Uterus (tissue), 4 donors: Measurements from ENCODE around the gene RHOT1. TPM values are rescaled to one million over a fixed set of nuclear protein-coding genes. Genes with fewer than 3 reads are reported as not detected.

Source experiments
- DNase-seq, 2 donors: peaks; one replicate each; pipeline ENCODE4 v3.0.0-alpha.2; 2019 to 2020
- H3K27ac ChIP-seq, 2 donors: fragments of 200-600 bp; sonication (generic); 1 replicate in 1 of 2; 2 replicates in 1 of 2; pipeline ENCODE4 v1.5.1; 2016 to 2018
- H3K27me3 ChIP-seq, 2 donors: fragments of 200-600 bp; sonication (generic); one replicate each; pipeline ENCODE4 v1.5.1; 2018 to 2019; ENCODE audit warnings: control low read depth in 1 of 2
- H3K36me3 ChIP-seq, 2 donors: fragments of 200-600 bp; sonication (generic); one replicate each; pipeline ENCODE4 v1.5.1; 2019; ENCODE audit warnings: control low read depth in 1 of 2
- H3K4me1 ChIP-seq, 2 donors: fragments of 200-600 bp; sonication (generic); one replicate each; pipeline ENCODE4 v1.5.1; 2018 to 2019; ENCODE audit warnings: control low read depth in 1 of 2
- H3K4me3 ChIP-seq, 2 donors: fragments of 200-600 bp; sonication (generic); 1 replicate in 1 of 2; 2 replicates in 1 of 2; pipeline ENCODE4 v1.5.1; 2018 to 2019; ENCODE audit warnings: mild to moderate bottlenecking in 1 of 2
- H3K9me3 ChIP-seq, 2 donors: fragments of 200-600 bp; sonication (generic); one replicate each; pipeline ENCODE4 v1.5.1; 2019; ENCODE audit warnings: control low read depth in 1 of 2
- CTCF ChIP-seq, 4 experiments: fragments of 200-600 bp in 2 of 4; fragments of 450-650 bp in 2 of 4; sonication (generic) in 2 of 4; IDR thresholded peaks; one replicate each; pipeline ENCODE4 v1.5.1; 2016 to 2019; ENCODE audit warnings: antibody characterized with exemption in 4 of 4, mild to moderate bottlenecking in 2 of 4, moderate library complexity in 1 of 4
- POLR2A ChIP-seq, 2 donors: fragments of 450-650 bp; IDR thresholded peaks; one replicate each; pipeline ENCODE4 v1.6.1; 2016; ENCODE audit warnings: antibody characterized with exemption in 2 of 2, mild to moderate bottlenecking in 1 of 2, moderate library complexity in 1 of 2
- intact Hi-C: fragments of 100-400 bp; cut with DNase I; formaldehyde crosslinking; loops from one replicate; pipeline ENCODE4 v1.15.1; 2023; ENCODE audit warnings: low total_unique reads
- total RNA-seq, 4 donors: library from RNA; depleted of rRNA in 3 of 4; stranded (reverse); fragments of >200 nt in 3 of 4; gene quantifications; one replicate each; pipeline versions ENCODE4 v1.1.0 to v1.2.4, GENCODE V29; 2014 to 2023
- donor health status: DM: yes; HTN: yes; CAD: no.

The RHOT1 gene
- total RNA-seq, 4 donors from 2014 or later, result 15.6 to 86.2 (median 53.8) TPM

GRCh38 chr17:32256012-32256700 lies 113.9 kb downstream of the RHOT1 start:
- no peaks in the 10 kb centered on the region for H3K27me3 ChIP-seq
- no peak for DNase-seq
- TF ChIP-seq POLR2A (IDR thresholded peaks at IDR 0.05) (no peak), CTCF (IDR thresholded peaks at IDR 0.05) (no peak)
- no peaks in the 10 kb centered on the region for H3K36me3 ChIP-seq
- no peaks in the 10 kb centered on the region for H3K9me3 ChIP-seq
- H3K4me1 ChIP-seq, result no peaks in the 10 kb centered on the region
- intact Hi-C loops, result loop anchor here (5.0 kb wide), 1 partner anchor 66 kb away; no protein-coding TSS in a partner anchor
- H3K27ac ChIP-seq, result no peak overlapping the region
- H3K4me3 ChIP-seq, result no peak overlapping the region

- TF ChIP-seq CTCF (IDR thresholded peaks at IDR 0.05) (no peak), POLR2A (IDR thresholded peaks at IDR 0.05) (no peak)
- H3K27ac ChIP-seq, result no peak overlapping the region
- H3K9me3 ChIP-seq, result no peaks in the 10 kb centered on the region
- intact Hi-C loops, result loop anchor here (5.0 kb wide), 1 partner anchor 66 kb away; no protein-coding TSS in a partner anchor
- H3K36me3 ChIP-seq, result no peaks in the 10 kb centered on the region
- H3K4me3 ChIP-seq, result no peak overlapping the region
- DNase-seq, result no peak
- H3K4me1 ChIP-seq, result no peaks in the 10 kb centered on the region
- H3K27me3 ChIP-seq, result no peaks in the 10 kb centered on the region
Observed at GRCh38 chr17:32256701-32257019, 114.4 kb downstream of the RHOT1 start.

- H3K4me3 ChIP-seq, result no peak overlapping the region
- no peak for DNase-seq
- intact Hi-C loops, result loop anchor here (5.0 kb wide), 1 partner anchor 64 kb away; no protein-coding TSS in a partner anchor
- no peaks in the 10 kb centered on the region for H3K27me3 ChIP-seq
- TF ChIP-seq POLR2A (IDR thresholded peaks at IDR 0.05) (no peak), CTCF (IDR thresholded peaks at IDR 0.05) (no peak)
- no peaks in the 10 kb centered on the region for H3K4me1 ChIP-seq
- H3K27ac ChIP-seq, result no peak overlapping the region
- no peaks in the 10 kb centered on the region for H3K9me3 ChIP-seq
- no peaks in the 10 kb centered on the region for H3K36me3 ChIP-seq
Observed at GRCh38 chr17:32258383-32259140, 116.3 kb downstream of the RHOT1 start.

GRCh38 chr17:32259586-32259985 lies 117.3 kb downstream of the RHOT1 start:
- Histone ChIP-seq H3K9me3 (no peaks in the 10 kb centered on the region), H3K27ac (no peak overlapping the region), H3K4me3 (no peak overlapping the region), H3K36me3 (no peaks in the 10 kb centered on the region), H3K27me3 (no peaks in the 10 kb centered on the region), H3K4me1 (no peaks in the 10 kb centered on the region)
- intact Hi-C loops, result loop anchor here (5.0 kb wide), 1 partner anchor 63 kb away; no protein-coding TSS in a partner anchor
- no peak for DNase-seq
- TF ChIP-seq CTCF (IDR thresholded peaks at IDR 0.05), result no peak
- TF ChIP-seq POLR2A (IDR thresholded peaks at IDR 0.05), result no peak

GRCh38 chr17:32261417-32261736 lies 119.1 kb downstream of the RHOT1 start:
- no peak for DNase-seq
- intact Hi-C loops, result no loop called here
- no peaks in the 10 kb centered on the region for H3K36me3 ChIP-seq
- H3K4me1 ChIP-seq, result peaks cover 0 to under 1% of the 10 kb centered on the region in 2 donors
- no peak overlapping the region for H3K4me3 ChIP-seq
- H3K27me3 ChIP-seq, result no peaks in the 10 kb centered on the region
- TF ChIP-seq CTCF (IDR thresholded peaks at IDR 0.05), result no peak
- no peaks in the 10 kb centered on the region for H3K9me3 ChIP-seq
- no peak overlapping the region for H3K27ac ChIP-seq
